Middle frontal gyrus (tissue), 1 donor: ENCODE results near the gene ELMOD3.
"Not testable (repeated sequence)": the region's sequence is repeated elsewhere in the genome, so short reads cannot be mapped to it uniquely, and the experiment has no call there.

ENCODE experiments used
- DNase-seq: peaks from one replicate; pipeline ENCODE4 v3.0.0-alpha.2; 2015; ENCODE audit warnings: low spot score; ENCODE audit errors: extremely low spot score

Gene ELMOD3

DNA sequence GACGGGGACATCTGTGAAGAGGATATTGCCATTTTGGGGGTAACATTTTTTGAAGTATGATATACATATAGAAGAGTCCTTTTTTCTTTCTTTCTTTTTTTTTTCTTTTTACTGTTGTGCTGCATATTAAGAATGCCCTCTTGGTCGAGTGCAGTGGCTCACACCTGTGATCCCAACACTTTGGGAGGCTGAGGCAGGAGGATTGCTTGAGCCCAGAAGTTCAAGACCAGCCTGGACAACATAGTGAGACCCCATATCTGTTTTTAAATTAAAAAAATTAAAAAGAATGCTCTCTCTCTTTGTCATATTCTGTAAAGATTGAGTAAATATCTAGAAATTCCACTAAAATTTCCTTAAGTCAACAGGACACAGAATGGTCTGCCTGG lies 67.5 kb downstream of the ELMOD3 start:
- DNase-seq: no peak

DNA sequence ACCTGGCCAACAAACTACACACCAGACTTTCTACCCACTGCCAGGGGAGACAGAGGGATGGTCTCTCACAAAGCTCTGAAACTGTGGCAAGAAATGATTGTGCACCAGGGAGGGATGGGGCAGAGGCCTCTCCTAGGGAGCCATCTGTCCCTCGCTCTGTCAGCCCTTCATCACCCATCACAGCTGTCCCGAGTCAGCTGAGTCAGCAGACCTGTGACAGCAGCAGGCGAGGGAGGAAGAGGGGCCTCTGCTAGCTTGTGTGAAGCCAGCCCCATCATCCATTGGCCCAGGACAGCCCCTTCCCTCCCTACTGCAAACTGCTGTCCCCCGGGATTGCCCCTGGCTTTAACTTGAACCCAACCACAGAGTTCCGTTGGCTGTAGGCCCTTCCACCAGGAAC lies 69.0 kb downstream of the ELMOD3 start:
- DNase-seq: no peak

DNA sequence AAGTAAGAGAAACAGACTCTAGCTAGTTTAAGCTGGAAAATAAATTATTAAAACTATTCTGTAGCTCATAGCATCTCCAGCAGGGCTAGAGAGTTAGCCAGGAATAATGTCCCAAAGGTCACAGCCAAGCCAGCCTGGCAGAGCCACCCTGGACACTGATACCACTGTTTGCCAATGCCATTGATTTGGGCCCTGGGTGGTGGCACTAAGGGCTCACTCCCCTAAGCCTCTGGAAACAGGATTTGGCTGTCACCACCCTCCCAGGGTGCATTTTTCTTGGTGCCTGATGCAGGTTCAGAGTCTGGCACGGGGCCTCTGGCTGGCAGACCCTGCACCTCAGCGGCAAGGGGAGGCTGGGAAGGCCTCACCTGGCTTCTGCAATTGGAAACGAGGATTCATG lies 71.0 kb downstream of the ELMOD3 start:
- no peak for DNase-seq

DNA sequence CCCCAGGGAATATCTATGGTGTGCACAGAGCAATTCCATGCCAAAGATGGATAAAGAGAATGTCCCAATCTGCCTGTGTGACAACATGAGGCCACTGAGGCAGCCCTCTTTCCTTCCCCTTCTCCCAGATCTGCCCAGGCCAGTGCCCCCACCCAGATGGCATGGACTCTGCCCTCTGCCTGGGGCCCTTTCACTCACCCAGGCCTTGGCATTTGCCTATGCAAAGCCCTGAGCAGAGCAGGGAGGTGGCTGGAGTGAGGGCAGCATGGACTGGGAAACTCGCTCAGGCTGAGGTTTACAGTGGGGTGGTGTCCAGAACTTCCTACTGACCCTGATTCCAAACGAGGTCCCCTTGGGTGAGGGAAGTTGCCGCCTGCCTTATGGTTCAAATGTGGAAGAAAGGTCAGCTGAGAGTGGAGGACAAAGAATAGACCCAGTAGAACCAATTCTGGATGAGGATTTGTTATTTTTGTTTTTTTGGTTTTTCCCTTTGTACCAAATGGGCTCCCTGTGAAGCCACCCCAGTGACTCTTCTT lies 72.8 kb downstream of the ELMOD3 start:
- DNase-seq: no peak

DNA sequence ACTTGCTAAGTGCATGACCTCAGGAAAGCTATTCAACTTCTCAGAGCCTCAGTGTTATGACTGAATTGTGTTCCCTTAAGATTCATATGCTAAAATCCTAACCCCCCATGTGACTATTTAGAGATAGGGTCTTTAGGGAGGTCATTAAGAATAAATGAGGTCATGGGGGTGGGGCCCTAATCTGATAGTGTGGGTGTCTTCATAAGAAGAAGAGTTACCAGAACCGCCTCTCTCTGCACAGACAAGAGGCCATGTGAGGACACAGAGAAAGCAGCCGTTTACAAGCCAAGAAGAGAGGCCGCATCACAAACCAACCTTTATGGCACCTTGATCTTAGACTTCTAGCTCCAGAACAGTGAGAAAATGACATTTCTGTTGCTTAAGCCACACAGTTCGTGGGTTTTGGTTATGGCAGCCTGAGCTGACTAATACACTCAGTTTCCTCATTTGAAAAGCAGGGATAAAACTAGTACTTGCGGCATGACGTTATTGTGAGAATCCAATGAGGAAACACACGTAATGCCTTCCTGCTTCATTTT lies 73.8 kb downstream of the ELMOD3 start:
- DNase-seq: no peak

DNA sequence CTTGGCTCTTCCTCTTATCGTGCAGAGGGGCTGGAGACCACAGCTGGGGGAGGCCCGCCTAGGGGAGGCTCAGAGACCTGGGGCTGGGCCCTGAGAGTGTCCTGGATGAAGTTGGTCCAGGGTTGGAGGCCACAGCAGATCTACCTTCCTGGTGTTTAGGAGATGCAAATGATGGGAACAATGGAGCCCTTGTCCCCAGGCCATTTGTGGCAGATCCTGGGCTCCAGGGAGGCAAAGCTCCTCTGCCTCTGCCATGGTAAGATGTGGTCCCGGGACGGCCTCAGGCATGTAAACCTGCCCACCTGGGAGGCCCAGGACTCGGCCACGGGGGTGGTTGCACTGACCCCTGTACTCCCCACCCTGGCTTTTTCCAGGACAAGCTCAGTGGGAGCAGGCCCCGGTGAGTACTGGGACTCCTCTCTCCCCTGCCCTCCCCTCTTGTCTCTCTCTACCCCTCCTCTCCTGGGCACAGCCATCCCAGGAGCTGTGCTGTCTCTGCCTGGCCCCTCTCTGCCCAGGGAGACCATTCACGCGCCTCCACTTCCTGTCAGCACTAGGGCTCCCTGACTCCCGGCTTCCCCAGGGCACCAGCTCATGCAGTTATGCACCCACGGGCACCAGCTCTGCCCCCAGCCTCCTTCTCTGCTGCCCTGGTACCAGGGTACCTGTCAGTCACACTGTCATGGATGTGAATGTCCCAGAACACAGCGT lies 74.8 kb downstream of the ELMOD3 start:
- DNase-seq: no peak

DNA sequence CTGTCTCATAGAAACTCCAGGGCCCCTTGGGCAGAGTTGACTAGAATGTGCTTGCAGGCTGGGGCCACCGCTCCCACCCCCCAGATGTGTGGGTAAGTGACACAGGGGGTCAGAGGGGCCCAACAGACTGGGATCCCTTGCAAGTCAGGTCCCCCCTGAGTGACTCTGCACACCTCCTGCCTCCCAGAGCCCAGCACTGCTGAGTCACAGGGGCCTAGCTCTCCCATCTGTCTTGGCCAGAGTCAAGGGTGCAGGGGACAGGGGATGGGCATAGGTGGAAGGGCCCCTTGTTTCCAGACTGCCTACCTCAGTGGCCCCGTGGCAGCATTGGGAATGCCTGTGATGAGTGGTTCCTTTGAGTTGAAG lies 75.3 kb downstream of the ELMOD3 start:
- no peak for DNase-seq

DNA sequence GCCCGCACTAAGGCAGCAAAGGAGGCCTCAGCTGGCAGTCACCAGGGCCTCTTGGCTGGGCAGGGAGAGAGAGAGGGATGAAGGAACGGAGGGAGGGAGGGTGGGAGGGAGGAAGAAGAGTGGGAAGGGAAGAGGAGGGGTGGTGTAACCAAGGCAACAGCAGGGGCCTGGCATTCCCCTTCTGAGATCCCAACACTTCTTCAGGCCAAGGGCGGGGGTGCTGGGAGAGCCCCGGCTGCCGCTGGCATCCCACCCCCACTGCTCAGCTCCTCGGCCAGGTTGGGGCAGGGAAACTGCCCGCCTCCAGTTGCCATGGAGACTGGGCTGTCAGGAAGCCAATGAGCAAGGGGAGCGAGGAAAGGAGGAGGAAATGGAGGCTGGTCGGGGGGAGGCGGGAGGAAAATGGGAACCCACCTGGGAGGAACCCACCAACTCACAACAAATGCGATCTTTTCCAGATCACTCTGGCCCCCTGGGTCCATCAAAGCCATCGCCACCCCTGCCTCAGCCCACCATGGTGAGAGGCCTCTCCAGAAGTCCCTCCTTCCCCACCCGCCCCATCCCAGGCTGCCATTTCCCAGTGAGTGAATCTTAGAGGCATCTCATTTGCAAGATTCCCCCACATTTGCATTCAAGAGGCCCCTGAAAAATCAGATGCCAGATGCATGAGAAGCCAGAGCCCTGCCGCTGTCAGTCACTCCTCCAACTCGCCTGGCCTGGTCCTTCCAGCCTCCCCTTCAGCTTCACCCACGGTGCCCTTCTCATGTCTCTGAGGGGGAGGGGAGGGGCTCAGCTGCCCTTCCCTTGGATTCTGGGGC lies 76.4 kb downstream of the ELMOD3 start:
- DNase-seq: peak; percentile 76

DNA sequence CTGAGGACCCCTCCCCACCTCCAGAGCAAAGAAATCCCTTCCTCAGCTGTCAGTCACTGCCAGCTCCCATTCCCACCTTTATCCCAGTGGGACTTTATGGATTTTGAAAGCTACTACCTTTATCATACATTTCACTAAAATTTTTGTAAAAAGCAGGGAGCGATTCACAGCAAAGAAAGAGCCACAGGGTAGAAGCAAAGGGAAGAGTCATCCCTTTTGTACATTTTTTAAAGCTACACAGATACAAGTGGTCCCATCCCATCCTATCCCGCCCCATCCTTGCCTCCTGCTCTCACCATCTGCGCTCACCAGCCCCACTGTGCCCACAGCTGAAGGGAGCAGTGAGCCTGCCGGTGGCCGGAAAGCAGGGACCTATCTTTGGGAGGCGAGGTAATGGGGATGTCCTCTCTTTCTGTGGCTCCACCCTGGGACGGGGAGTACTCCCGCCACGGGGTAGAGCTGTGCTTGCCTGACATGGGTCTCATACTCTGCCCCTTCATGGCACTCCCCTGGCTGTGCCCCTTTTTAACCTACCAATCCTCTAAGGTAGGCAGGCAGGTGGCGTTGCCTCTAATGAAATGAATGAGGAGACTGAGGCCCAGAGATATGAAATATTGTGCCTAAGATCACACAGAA lies 77.1 kb downstream of the ELMOD3 start:
- DNase-seq: no peak

DNA sequence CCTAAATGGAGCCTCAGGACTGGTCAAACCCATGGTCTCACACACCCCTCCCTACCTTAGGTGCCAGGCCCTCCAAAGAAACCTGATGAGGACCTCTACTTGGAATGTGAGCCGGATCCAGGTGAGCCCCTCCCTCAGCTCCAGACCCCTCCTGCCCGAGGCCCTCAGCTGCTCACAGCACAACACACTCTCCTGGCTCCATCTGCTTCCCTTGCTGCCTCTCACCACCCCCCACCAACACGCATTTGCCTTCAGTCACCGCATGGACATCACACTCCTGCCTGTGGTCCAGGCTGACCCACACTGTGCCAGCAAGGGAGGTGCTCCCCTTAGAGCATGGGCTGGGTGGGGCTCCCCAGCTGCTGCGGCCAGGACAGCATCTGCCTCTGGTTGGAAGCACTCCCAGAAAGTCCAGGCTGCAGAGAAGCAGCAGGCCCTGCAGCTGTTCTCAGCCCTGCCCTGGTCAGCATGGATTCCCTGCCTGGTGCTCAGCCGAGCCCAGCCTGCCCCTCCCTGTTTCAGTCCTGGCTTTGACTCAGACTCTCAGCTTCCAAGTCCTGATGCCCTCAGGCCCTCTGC lies 79.0 kb downstream of the ELMOD3 start:
- DNase-seq: peak; percentile 80

DNA sequence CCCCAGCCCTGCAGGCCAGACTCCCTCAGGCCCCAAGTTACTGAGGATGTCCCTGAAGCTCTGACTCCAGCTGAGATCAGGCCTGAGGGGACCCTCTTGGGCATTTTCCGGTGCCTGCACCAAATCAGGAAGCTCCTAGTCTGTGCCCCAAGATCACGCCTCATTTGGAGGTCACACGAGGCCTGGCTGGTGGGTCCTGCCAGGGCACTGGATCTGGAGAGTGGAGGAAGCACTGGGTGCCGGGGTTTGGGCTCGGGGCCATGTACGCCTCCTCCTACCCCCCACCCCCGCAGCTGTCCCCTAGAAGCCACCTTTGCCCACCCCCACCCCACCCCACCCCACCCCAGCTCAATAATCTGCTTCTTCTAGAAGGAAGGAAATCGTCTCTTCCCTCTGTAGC lies 80.1 kb downstream of the ELMOD3 start:
- no peak for DNase-seq

DNA sequence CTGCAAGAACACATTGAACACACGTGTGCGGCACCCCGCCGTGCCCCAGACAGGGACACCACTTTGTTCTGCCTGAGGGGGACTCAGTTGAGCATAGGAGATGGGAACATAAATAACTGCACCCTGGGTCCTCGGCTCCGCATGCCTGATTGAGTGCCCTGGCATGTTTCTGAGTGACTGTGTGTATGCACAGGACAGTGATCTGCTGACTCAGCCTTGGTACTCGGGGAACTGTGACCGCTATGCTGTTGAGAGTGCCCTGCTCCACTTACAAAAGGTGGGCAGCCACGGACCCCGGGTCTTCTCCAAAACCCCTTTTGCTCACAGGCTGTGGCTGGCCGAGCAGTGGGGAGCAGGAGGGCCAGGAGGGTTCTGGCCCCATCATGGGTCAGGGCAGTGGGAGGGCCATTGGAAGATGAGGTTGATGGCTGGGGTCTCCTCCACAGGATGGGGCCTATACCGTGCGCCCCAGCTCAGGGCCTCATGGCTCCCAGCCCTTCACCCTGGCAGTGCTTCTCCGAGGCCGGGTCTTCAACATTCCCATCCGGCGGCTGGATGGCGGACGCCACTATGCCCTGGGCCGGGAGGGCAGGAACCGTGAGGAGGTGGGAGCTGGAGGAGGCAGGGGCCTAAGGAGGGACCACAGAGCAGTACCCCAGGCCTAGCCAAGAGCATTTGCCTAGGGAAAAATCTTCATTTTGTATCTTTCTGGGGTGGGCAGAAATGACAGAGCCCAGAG lies 80.8 kb downstream of the ELMOD3 start:
- no peak for DNase-seq

DNA sequence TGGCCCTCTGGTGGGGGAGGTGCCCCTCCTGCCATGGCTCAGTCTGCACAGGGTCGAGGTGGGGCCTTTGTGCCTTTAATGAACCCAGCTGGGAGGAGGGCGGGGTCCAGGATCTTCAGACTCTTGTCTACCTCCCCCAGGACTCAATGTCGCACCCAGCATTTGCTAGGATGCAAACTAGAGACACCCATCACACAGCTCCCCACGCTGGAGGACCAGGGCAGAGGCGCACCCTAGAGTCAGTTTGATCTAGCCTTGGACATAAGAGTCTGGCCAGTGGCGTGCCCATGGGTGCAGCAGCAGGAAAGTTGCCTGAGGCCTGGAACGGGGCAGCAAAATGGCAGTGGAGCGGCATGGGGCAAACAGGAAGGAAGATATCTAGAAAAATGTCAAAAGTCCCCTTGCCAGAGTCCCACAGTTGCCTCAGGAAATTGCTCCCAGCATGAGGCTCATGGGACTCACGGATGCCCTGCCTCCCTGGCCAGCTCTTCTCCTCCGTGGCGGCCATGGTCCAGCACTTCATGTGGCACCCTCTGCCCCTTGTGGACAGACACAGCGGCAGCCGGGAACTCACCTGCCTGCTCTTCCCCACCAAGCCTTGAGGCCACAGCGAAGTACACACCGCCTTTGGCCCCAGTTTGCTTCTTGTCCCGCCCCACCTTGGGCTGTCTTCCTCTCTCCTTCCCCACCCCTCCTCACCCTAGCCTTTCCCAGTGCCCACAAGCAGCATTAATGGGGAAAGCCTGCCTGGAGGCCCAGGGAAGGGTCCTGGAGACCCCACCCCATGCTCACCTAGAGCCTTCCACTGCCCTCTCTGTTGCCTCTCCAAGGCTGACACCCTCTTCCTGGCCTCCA lies 81.6 kb downstream of the ELMOD3 start:
- DNase-seq: no peak

DNA sequence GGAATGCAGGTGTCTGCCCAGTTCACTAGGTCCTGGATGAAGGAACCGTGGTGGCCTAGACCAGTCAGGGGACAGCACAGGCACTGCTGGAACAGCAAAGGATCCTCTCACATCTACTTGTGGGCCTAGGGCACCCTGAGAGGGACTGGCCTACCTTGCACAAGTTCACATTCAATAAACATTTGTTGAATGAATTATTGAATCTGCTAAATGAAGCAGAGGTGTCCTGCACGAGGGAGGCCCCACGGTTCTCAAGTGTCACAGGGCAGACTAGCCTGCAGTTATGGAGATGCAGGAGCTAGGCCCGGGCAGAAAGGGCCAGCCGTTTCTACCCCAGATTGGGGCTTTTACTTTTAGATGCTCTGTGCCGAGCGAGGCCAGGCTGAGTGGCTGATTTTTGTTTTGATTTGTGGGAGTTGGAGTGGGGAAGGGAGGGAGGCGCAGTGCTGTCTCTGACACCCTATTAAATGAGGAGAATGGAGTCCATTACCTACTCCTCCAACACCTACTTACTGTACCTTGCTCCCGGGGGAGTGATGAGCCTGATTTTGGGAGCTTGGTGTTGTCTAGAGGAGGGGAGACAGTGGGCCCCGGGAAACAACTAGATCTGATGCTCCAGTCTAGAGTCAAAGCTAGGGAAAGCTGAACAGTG lies 82.4 kb downstream of the ELMOD3 start:
- no peak for DNase-seq

DNA sequence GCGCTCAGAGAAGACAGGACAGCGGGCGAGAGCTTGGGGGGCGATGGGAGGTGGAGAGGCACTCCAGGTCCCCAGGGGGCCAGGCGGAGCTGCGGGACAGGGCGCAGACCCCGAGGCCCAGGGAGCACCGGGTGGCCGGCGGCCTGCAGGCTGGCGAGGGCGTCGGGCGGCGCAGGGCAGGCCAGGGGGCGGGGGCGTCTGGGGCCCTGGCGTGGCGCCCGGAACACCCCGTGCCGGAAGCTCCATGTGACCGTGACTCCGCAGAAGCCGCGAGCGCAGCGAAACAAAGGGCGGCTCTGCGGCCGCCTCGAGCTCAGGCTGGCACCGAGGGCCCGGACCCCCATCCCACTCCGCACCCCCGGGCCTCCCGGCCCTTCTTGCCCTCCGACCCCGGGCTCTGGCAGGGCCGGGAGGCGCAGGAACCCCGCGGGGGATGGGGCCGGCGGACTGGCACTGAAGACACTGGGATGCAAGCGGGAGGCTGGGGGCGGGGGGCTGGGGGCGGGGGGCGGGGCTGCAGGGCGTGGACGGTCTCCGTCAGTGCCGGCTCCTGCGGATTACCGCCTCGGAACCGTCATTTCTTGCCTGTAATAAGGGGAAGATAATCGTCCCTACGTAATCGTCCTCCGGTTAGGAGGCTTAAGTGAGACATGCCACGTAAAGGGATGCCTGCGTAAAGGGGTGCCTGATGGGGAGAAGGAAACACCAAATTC lies 83.1 kb downstream of the ELMOD3 start:
- peak; percentile 77 for DNase-seq

DNA sequence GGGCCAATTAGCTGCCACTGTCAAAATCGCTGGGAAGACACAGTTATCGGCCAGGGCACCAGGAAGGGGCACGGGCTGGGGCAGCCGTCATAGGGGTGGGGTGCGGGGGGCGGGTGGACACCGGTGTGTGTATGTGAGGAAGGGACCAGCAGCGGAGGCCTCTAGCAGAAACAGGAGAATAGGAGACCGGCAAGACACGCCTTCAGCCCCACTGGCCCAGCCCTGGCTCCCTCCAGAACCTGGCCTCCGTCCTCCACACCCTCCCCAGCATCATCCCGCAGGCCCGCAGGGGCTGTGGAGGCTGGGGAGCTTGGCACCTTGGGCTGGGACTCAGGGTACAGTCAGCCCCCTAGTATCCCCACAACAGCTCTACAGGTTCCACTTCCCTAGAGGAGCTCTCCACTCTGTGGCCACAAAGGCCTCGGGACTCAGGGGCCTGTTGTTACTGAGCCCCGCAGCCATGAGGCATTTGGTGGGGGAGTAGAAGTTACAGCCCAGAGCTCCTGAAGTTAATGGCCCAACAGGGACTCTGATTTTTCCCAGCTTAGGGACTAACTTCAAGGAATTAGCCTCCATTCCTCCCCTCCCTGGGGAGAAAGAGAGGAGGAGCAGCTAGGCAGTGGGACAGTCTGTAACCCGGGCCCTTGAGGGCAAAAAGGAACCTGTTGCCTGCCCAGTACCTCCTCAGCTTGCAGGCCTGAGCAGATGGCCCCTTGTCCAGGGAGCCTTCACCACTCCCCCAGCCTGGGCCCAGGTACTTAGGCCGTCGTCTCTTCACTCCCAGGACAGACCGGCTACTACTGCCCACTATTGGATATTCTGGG lies 83.8 kb downstream of the ELMOD3 start:
- DNase-seq: no peak

DNA sequence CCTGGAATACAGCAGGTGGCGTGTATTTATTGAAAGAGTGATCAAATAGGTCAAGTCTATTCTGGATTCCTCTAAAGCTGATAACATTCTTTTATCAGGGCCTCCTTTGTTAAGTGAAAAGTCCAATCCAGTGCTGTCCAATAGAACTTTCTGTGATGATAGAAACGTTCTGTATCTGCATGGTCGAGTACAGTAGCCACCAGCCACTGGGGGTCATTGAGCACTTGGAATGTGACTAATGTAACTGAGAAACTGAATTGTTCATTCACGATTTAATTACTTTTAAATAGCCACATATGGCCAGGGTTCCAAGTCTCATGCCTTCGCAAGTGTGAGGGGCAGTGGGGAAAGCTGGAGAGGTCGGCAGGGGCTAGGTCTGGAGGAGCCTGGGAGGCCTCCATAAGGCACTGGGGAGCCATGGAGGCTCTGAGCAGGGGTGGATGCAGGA lies 84.5 kb downstream of the ELMOD3 start:
- no peak for DNase-seq

DNA sequence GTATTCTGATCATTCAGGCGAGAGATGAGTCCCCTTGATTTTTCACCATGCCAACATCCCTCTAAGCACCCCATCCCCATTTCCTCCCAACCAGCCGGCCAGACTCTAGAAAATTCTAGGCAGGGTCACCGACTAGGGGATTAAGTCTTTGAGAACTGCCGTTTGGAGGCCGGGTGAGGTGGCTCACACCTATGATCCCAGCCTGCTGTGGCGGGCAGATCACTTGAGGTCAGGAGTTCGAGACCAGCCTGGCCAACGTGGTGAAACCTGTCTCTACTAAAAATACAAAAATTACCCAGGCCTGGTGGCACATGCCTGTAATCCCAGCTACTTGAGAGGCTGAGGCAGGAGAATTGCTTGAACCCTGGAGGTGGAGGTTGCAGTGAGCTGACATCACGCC lies 85.0 kb downstream of the ELMOD3 start:
- not testable (repeated sequence) for DNase-seq
